ENCODE results near the gene LMF1. TPM values are rescaled to one million over a fixed set of nuclear protein-coding genes. Genes with fewer than 3 reads are reported as not detected.

LMF1 gene
- total and polyA plus RNA-seq, 2 of the 8 experiments (the other 6 are each of a cell fraction or from before 2014, with no cell fraction given), result 3.5 to 9.1 TPM

DNA sequence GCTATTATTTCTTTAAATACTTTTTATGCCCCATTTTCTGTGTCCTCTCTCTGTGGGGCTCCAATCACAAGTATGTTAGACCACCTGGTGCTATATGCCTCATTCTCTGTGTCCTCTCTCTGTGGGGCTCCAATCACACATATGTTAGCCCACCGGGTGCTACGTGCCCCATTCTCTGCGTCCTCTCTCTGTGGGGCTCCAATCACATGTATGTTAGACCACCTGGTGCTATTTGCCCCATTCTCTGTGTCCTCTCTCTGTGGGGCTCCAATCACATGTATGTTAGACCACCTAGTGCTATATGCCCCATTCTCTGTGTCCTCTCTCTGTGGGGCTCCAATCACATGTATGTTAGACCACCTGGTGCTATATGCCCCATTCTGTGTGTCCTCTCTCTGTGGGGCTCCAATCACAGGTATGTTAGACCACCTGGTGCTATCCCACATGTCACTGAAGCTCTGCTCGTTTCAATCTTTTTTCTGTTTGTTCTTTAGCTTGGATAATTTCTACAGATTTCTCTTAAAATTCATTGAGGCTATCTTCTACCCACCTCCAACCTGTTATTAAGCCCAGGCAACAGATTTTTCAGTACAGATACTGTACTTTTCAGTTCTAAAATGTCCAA, 28.2 kb downstream of the LMF1 start:
- no peaks in the 10 kb centered on the region for H3K27me3 ChIP-seq (replicated peaks in 1 of 4; ENCODE audit: control insufficient read depth in 3 of 4, extremely low read depth in 1 of 4, insufficient read depth in 3 of 4, low read length in 3 of 4)
- no peak overlapping the region for H3K4ac ChIP-seq (replicated peaks; ENCODE audit: insufficient read length, low read depth, low read length)
- H4K5ac ChIP-seq (ENCODE audit: insufficient read length, low read depth, low read length), result no peak overlapping the region
- no peak overlapping the region for H2BK12ac ChIP-seq (ENCODE audit: low read depth, low read length)
- no peak overlapping the region for H3K4me2 ChIP-seq (ENCODE audit: insufficient read depth in 1 of 2, low read depth in 2 of 2, low read length in 2 of 2)
- H2BK5ac ChIP-seq (ENCODE audit: low read depth, low read length), result no peak overlapping the region
- no peak overlapping the region for H2AFZ ChIP-seq (ENCODE audit: low read length)
- H3K56ac ChIP-seq (replicated peaks; ENCODE audit: insufficient read length, low read depth, low read length), result no peak overlapping the region
- FAIRE-seq (no peak), DNase-seq (ENCODE audit: low read depth in 1 of 2, low spot score in 2 of 2) (no peak)
- H3K23ac ChIP-seq (ENCODE audit: insufficient read length), result no peak overlapping the region
- H4K20me1 ChIP-seq (replicated peaks in 1 of 2; ENCODE audit: control insufficient read depth in 1 of 2, insufficient read depth in 2 of 2, low read length in 2 of 2), result no peaks in the 10 kb centered on the region
- H3K9me3 ChIP-seq (ENCODE audit: insufficient read depth in 2 of 2, low read depth in 1 of 2, low read length in 1 of 2), result peaks cover 32 to 46% of the 10 kb centered on the region in 2 experiments
- no peak overlapping the region for H2AK5ac ChIP-seq (ENCODE audit: low read depth, low read length)
- H4K91ac ChIP-seq (replicated peaks; ENCODE audit: insufficient read length, low read length), result no peak overlapping the region
- no peaks in the 10 kb centered on the region for H3K4me1 ChIP-seq (replicated peaks in 1 of 4; ENCODE audit: control insufficient read depth in 3 of 4, insufficient read depth in 4 of 4, low read length in 3 of 4)
- no peak overlapping the region for H2BK20ac ChIP-seq (ENCODE audit: low read length)
- H3K9ac ChIP-seq (replicated peaks in 1 of 4; ENCODE audit: extremely low read depth in 1 of 4, low read depth in 3 of 4, low read length in 3 of 4), result no peak overlapping the region
- H3K4me3 ChIP-seq (ENCODE audit: extremely low read depth in 1 of 4, insufficient read depth in 2 of 4, low read depth in 3 of 4, low read length in 4 of 4), result no peak overlapping the region
- POLR2A ChIA-PET (ENCODE audit: partially characterized antibody), result no interaction called here
- no peaks in the 10 kb centered on the region for H3K79me1 ChIP-seq (ENCODE audit: low read depth, low read length)
- H3K23me2 ChIP-seq (ENCODE audit: low read depth, low read length), result no peaks in the 10 kb centered on the region
- H3K14ac ChIP-seq (ENCODE audit: insufficient read length), result no peak overlapping the region
- 92% methylated on average over 2 of the region's 4 CpGs; no CpG with 5 or more reads in 1 of the 2 experiments for WGBS, 2 experiments (ENCODE audit: extremely low coverage in 1 of 2, insufficient coverage in 1 of 2, insufficient read length in 1 of 2, insufficient replicate concordance in 2 of 2, low coverage in 1 of 2, low lambda C conversion rate in 2 of 2, missing lambda C conversion rate in 1 of 2)
- H4K8ac ChIP-seq (ENCODE audit: extremely low read depth, insufficient read depth, low read length), result no peak overlapping the region
- no peak overlapping the region for H3K27ac ChIP-seq (ENCODE audit: low read depth, low read length)
- no peak overlapping the region for H3K18ac ChIP-seq (ENCODE audit: extremely low read depth, low read length)
- no peak overlapping the region for H2BK120ac ChIP-seq (replicated peaks; ENCODE audit: low read depth, low read length)
- H3K79me2 ChIP-seq (ENCODE audit: control insufficient read depth in 1 of 2, insufficient read depth in 2 of 2, low read length in 2 of 2), result no peaks in the 10 kb centered on the region
- no peaks in the 10 kb centered on the region for H3K36me3 ChIP-seq (ENCODE audit: control insufficient read depth in 2 of 4, insufficient read depth in 4 of 4, low read length in 3 of 4)
- CTCF ChIA-PET (ENCODE audit: partially characterized antibody), result interaction anchor here (0.7 kb wide), 1 partner anchor 501 kb away, joined by 3 read pairs; no protein-coding TSS in a partner anchor
- H2BK15ac ChIP-seq (ENCODE audit: low read length), result no peak overlapping the region
- no peak for TF ChIP-seq RAD21 (IDR thresholded peaks at IDR 0.05 in 1 of 2, conservative IDR thresholded peaks at IDR 0.05 in 1 of 2; ENCODE audit: low read depth in 2 of 2, low read length in 2 of 2)
- TF ChIP-seq POU5F1 (IDR thresholded peaks at IDR 0.05; ENCODE audit: low read depth, low read length), result no peak
- no peak for TF ChIP-seq JUN (IDR thresholded peaks at IDR 0.05; ENCODE audit: low read depth, low read length)
- TF ChIP-seq CTBP2 (IDR thresholded peaks at IDR 0.05; ENCODE audit: borderline replicate concordance, insufficient read depth, insufficient read length, low read length), result no peak
- TF ChIP-seq RXRA (IDR thresholded peaks at IDR 0.05; ENCODE audit: insufficient read depth, low read depth, low read length), result no peak
- no peak for TF ChIP-seq EP300 (IDR thresholded peaks at IDR 0.05; ENCODE audit: borderline replicate concordance in 1 of 2, low read depth in 2 of 2, low read length in 2 of 2)
- TF ChIP-seq EZH2 (IDR thresholded peaks at IDR 0.05; ENCODE audit: low read depth, low read length, severe bottlenecking), result no peak
- no peak for TF ChIP-seq NRF1 (IDR thresholded peaks at IDR 0.05; ENCODE audit: low read depth, low read length)
- TF ChIP-seq BRCA1 (IDR thresholded peaks at IDR 0.05; ENCODE audit: low read depth, low read length), result no peak
- TF ChIP-seq TCF12 (IDR thresholded peaks at IDR 0.05; ENCODE audit: low read depth, low read length), result no peak
- TF ChIP-seq RBBP5 (IDR thresholded peaks at IDR 0.05; ENCODE audit: borderline replicate concordance, low read depth, low read length), result no peak
- TF ChIP-seq SP1 (IDR thresholded peaks at IDR 0.05; ENCODE audit: low read depth, low read length), result no peak
- TF ChIP-seq TEAD4 (IDR thresholded peaks at IDR 0.05; ENCODE audit: low read depth, low read length), result no peak

All from H1 (cell line).